NCI-H510A treated with DMSO at 0.1 percent for 48 hours (cell line): ENCODE data around the gene VAT1L.

Source experiments
- DNase-seq: peaks from one replicate; lab custom pipeline; 2025; lab: John Stamatoyannopoulos, UW

Gene VAT1L

DNA sequence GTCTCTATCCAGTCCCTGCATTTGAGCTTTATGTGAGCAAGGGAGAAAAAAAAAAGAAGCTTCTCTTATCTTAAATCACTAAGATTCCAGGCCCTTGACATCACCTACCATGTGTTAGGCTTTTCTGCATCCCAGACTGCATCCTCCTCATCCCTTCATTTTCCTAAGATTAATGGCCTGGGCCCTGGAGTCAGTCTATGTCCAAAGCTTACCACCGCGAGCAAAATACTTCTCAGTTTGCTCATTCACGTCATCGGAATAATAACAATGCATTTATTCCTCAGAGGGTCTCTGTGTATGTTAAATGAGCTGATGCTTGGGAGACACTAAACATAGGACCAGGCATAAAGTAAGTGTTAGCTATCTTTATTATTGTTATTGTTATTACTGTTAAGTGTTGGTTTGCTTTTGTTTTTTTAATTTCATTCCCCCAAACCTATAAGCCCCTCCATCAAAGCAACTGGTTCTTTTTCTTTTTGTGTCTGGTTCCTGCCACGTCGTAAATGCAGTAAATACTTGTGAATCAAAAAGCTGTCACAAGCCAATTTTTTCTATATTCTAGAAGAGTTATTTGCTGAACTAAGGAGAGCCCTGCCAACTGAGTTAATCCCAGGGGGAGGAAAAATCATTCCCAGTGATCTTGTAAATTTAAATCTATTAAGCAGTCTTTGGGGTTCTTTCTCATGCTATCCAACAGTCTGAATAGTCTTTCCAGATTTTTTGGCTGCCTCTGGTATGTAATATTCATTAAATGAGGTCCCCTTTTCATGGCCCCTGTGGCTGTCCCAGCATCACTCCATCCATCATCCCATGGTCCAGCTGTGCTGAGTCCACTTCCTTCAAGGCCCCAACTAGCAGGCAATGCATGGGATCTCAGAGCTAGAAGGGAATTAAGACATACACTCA, 46.5 kb downstream of the VAT1L start:
- DNase-seq, result no peak

DNA sequence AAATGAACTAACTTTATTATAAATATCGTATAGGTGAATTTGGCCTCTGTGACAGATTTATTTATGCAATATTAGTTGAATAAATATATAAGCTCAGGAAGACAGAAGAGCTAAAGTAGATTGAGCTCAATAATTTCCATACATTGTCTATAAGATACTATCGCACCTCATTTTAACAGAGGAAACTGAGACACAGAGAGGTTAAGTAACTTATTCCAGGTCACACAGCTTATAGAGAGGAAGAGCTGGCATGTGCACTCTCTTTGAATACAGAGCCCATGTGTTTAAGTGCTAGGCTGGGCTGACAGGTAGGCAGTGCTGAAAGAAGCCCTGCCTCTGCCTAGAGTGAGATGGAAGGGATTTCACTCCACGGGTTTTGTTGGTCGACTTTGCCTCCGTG, 48.4 kb downstream of the VAT1L start:
- no peak for DNase-seq

DNA sequence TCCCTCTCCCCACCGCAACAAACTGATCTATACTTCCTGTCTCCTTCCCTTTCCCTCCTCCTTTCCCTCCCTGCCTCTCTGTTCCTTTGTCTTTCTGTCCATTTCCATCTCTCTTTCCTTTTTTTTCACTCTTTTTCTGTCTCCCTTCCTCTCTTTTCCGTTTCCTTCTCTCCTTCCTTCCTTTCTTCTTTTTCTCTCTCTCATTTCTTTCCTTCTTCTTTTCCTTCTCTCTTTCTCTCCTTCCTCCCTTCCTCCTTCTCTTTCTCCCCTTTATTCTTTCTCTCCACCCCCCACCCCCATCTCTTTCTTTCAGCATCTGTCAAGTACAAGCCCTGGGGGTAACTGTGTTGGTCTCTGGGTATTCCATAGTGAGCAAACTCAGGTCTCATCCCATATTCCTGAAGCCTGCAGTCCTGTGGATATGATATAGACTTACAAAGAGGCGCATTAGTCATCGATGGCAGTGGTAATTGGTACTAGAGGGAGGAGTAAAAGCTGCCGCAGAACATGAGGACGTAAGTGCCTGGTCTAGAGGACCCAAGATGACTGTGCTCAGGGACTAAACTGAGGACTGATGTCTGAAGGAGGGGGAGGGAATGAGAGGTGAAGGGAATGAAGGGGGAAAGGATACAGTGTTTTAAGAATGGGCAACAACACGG, 50.4 kb downstream of the VAT1L start:
- no peak for DNase-seq

DNA sequence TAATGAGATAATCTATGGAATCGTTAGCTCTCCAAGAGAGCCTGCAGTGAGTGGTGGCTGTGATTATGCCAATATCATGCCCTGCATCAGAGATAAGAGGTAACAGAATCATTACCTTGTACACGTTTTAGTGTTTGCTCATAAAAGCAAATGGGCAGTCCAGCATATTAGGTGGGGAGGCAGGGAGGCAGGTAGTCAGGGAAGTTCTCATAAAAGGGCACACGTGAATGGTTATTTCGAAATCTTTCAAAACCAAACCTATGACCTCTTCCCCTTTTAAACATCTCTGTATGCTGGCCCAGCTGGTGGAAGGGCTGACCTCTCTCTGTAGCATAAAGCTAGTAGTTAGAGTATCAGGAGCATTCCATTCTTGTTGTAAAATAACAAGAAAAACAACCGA, 51.7 kb downstream of the VAT1L start:
- no peak for DNase-seq

DNA sequence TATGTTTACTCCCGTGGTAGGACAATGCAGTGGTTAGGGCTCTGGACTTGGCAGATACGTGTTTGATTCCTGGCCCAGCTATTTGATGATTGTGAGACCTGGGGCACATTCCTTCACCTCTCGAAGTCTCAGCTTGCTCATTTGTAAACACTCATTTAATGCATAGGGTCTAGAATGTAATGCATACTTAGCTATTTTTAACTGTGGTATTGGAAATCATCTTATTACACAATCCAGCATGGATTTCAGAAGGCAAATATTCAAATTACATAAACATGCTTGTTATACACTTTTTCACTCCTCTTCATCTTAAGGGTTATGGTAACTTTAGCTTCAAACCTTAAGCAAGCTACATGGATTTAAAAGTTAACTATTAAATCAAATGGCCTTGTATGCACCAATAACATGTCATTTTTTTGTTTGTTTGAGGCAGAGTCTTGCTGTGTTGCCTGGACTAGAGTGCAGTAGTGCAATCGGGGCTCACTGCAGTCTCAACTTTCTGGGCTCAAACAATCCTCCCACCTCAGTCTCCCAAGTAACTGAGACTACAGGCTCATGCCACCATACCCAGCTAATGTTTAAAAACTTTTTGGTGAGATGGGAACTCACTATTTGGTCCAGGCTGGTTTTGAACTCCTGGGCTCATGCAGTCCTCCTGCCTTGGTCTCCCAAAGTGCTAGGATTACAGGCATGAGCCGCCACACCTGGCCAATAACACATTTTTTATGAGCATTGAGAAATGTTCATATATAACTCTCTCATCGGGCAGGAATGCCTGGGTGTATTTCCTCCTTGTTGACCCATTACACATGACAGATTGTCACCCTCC, 52.5 kb downstream of the VAT1L start:
- no peak for DNase-seq

DNA sequence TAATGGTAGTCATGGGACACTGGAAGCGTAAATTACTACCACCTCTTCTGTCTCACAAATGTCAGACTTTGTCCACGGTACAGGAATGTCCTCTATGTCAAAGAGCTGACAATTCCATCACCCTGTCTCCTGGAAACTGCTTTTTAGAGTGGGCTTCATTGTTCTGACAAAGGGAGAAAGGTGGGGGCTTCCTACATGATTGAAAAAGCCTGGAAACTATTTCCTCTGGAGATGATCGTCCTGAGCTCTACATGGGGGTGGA, 53.1 kb downstream of the VAT1L start:
- DNase-seq, result no peak

DNA sequence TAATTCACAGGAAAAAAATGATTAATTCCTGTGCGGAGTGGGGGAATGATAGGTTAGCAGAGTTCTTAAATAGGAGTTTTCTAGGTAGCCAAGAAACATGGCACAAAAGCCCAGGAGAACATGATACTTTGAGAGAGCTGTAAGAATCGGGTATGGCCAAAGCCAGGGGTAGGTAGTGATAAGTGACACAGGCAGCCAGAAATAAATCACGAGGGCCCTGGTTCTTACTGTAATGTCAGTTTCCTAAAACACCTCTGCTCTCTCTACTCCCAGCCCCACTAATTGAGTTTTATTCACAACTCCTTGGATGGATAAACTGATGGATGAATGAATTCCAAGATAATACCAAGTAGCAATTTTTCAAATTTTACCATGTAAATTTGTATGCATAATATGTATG, 54.1 kb downstream of the VAT1L start:
- DNase-seq, result no peak

DNA sequence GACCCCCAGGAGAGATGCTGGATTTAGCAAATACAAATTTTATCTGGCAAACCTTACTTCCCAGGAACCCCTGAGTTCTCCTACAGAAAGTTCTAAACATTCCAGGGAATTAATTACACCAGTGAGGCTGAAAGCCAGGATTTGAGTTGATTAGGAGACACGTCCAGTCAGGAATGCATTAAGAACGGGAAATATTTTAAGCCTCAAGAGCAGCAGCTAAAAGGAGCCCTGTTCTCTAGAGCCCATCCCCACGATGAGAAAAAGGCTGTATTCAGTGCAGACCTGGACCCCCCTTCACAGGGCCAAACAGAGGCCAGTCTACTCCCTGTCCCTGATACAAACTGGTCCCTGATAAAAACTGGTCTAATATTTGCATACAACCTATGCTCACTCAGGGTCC, 55.0 kb downstream of the VAT1L start:
- DNase-seq, result no peak

DNA sequence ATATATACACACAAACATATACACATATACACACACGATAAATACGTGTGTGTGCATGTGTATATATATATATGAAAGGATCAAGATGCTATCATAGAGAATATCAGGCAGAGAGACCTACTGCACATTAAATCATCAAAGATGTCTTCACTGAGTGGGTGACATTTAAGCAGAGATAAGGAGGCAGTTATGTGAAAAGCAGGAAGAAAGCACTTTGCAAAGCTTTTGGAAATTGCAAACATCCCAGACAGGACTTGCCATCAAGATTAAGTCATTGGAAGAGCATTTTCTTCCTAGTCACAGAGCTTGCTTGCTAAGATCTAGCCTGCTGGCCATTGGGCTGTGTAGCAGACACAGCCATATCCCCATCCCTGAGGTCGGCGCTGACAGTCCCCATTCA, 56.4 kb downstream of the VAT1L start:
- no peak for DNase-seq

DNA sequence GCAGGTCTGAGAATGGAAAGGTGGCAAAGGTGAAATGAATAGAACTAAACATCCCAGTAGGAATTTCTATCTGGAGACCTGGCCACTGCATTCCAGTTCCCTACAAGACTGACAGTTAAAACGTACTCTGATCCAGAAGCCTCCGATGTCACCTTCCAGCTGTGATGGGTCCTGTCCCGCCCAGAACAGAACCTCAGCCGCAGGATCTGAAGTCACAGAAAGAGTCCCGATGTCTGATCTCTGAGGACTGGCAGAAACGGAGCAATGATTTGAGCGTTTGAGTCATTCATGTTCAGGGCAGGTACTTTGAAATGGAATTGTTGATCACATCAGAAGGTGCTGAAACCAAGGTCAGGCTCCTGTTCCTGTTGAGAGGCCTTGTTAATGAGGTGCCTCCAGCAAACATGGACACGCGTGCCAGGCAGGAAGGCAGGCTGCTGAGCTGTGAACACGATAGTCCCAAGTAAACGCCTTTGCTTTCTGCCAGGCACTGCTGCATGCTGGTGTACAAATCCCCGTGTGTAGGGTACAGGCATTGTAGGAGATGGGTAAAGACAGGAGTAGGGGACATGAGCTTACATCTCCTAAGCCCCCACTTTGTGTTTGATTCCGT, 61.4 kb downstream of the VAT1L start:
- DNase-seq, result no peak

DNA sequence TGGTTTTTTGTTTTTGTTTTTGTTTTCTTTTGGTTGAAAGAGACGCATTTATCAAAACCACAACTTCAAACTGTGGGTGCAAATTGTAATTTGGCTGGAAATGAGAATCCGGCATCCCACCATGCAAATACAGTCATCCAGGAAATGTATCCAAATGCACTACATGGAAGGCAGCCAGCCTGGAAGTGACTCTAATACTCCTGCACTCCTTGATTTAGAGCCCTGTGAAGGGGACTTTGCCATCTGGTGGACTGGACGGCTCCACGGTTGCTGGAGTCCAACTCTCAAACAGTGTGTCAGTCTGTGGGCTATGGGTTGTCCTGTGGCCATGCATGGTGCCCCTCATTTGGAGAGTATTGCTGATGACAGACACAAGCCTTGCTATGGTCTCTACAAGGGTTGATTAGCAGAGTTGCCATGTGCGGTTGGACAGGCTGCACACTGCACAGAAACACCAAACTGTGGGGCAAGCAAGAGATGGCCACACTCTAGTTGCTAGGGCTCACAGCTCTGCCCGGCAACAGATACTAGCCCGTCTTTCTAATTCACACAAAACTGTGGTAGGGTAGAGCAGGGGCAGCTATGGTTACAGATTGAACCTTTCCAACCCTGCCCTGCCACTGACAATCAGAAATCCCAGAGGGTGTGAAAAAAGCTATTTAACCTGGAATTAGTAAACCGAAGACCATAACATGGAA, 62.4 kb downstream of the VAT1L start:
- no peak for DNase-seq

DNA sequence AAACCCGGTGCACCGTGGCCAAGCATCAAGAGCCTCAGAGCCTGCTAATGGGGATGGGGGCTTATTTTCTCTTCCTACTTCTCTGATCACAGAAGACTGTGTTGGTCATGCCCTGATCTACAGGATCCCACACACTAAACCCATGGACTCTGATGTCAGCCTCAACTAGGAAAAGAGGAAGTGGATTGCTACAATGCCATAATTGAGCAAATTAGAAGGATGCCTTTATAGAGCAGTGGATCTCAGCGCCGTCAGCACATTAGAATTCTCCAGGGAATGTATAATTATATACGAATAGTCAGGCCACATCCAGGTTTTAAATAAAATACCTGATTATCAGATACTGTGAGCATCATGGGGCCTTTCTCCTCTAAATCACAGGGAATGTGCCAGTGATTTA, 64.8 kb downstream of the VAT1L start:
- DNase-seq, result no peak

DNA sequence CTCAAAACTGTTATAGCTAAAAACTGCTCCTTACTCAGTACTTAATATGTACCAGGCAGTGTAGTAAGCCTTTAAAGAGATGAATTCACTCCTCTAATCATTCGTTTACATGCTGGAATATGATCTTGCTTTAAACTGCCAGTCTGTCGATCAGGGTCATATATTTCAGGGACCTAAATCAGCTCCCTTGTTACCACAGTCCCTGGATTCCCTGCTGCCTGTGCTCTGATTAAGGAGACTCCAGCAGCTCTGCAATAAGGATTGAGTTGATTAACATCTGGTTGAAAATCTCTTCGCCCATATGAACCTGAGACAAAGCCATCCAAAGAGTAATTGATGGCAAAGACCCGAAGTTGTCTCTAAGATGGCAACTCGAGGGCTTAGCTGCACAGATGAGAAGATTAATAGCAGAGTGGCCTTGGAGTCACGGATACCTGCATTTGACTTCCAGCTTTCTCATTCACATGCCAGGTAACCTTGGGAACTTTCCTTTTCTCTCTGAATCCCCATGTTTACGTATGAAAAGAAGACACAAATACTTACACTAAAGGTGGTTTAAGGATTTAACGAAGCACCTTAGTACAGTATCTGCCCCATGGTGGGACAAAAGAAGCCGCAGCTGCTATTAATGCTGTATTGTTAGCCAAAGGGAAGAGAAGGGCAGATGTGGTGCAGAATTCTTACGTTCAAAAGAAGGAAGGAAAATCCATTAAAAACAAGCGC, 68.2 kb downstream of the VAT1L start:
- DNase-seq, result no peak

DNA sequence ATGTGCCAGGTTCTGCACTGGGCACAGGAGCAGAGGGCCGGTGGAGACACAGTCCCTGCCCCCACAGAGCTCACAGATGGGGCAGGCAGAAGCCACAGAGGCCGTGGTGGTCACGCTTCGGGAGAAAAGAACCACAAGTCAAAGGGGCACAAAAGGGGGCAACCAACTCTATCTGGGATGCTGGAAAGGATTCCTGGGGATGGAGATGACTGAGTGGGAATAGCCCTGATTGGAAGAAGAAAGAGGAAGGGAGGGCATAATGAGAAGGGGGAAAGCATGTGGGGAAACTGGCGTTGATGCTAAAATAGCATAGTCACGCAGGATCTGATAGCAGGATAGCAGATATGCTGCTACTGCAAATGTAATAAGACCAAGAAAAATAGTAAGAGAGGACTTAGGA, 69.7 kb downstream of the VAT1L start:
- DNase-seq, result no peak

DNA sequence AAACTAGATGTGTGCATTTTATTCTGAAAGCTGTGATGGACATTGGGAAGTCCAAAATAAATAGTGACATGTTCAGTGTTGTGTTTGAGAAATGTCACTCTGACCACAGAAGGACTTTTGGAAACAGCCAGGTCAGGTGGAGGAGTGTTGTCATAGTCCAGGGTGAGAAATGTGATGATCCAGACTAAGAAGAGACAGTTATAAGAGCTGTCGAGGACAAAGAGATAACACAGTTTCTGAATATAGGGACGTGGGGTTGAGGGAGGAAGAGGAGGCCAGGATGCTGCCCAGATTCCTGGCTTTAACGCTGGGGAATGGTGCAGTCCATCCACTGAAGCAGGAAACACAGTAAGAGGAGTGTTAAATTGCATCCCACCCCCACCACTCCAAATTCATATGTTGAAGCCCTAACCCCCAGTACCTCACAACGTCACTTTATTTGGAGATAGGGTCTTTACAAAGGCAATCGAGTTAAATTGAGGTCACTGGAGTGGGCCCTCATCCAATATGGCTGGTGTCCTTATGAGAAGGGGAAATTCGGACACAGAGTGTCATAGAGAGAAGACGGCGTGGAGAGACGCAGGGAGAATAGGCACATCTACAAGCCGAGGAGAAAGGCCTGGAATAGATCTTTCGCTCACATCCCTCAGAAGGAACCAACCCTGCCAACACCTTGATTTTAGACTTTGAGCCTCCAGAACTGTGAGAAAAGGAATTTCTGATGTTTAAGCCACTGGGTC, 71.3 kb downstream of the VAT1L start:
- no peak for DNase-seq

DNA sequence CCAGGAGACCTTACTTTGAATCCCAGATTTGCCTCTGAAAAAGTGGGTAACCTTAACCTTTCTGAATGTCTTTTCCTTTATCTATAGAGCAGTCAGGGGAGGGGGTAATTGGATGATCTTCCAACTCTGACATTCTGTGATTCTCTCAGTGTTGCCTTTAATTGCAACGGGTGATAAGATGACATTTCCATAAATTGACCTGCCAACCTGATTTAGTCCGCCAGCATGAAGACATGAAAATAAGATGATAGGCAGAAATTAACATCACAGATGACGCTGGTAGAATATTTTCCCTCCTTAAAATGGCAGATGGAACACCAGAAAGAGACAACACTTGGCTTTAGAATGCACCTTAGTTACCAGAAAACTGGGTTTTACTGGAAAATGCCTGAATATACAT, 72.6 kb downstream of the VAT1L start:
- no peak for DNase-seq

DNA sequence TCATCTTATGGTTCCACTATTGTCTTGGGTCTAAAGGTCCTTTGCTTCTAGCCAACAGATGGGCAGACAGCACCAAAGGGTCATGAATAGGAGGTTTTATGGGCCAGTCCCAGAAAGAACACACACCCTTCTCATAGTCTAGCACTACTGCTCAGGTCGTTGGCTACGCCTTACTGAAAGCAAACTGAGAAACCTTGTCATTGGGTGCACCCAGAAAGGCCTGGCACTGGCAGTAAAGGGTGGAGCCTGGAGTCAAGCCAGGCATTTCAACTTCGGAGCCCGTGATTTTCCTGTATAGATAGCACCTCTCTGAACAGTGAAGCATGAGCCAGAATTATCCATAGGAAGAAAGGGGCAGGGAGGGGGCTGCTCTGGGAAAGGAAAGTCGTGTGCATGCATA, 74.9 kb downstream of the VAT1L start:
- no peak for DNase-seq

DNA sequence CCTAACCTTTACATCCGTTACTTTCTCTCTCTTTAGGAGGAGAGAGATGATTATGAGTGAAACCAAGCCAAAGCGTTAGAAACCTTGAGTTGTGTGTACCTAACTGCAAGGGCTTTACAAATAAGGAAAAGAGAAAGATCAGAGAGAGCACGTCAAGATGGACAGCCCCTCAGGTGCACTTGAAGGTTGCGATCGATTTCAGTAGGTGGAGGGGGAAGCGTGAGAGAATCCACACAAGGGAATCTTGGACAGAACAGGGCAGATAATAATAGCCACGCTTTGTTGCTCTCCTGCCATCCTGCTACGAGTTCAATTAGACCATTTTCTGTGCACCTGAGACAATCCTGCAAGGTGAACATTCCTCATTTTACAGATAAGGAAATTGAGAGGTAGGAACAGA, 78.4 kb downstream of the VAT1L start:
- no peak for DNase-seq

DNA sequence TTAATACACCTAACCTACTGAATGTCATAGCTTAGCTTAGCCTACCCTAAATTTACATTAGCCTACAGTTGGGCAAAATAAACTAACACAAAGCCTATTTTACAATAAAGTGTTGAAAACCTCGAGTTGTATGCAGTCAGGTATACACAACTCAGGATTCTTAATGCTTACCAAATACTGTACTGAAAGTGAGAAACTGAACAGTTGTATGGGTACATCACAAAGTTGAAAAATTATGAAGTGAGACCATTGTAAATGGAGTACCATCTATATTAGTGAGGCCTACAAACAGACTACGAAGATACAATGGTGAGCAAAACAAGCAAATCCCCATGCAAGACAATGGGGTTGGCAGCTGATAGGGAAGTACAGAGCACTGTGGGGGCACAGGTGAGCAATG, 79.7 kb downstream of the VAT1L start:
- no peak for DNase-seq

DNA sequence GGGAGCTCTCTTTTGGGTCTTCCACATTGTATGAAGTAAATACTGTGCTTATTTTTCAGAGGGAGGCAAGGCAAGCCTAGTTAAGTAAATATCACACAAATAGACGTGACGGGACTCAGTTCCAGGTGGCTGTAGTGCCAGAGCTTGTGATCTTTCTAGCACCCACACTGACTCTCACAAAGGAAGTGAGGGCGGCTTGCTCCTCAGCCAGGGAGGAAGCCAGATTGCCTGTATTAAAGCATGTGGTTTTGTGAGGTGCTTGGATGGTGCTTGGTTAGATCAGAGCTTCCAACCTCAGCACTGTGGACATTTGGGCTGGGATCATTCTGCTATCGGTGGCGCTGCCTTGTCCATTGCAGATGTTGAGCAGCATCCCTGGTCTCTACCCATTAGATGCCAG, 80.1 kb downstream of the VAT1L start:
- DNase-seq, result no peak
